ENCODE results near the gene LARP6. TPM values are rescaled to one million over a fixed set of nuclear protein-coding genes. Genes with fewer than 3 reads are reported as not detected.

Gene LARP6
- total RNA-seq, 1 experiment from 2014 or later: 66.3 TPM

GRCh38 chr15:70830615-70831014 lies 23.3 kb downstream of the LARP6 start:
- Histone ChIP-seq H3K27ac (ENCODE audit: low read length) (no peak overlapping the region), H3K4me1 (ENCODE audit: control insufficient read depth, insufficient read depth, low read length) (peaks cover 16% of the 10 kb centered on the region), H3K27me3 (ENCODE audit: control insufficient read depth, insufficient read depth, low read length) (no peaks in the 10 kb centered on the region), H3K36me3 (ENCODE audit: control insufficient read depth, insufficient read depth, low read length) (no peaks in the 10 kb centered on the region; the same call in 1 of the 2 replicates), H3K4me3 (ENCODE audit: low read depth in 2 of 2, low read length in 2 of 2) (no peak overlapping the region), H3K9me3 (ENCODE audit: control insufficient read depth, insufficient read depth, low read depth, low read length) (no peaks in the 10 kb centered on the region)
- no peak for ATAC-seq
- in situ Hi-C loops (cut with HindIII; ENCODE audit: low pct_unique_long_range_greater_than_20kb, low sequenced_read_pairs) (no loop called here), intact Hi-C loops (cut with micrococcal nuclease; ENCODE audit: unreplicated experiment) (no loop called here)
- ChIA-PET CTCF (no interaction called here), POLR2A (interaction anchor here (0.8 kb wide), 1 partner anchor 44 kb away, joined by 3 read pairs; no protein-coding TSS in a partner anchor)
- TF ChIP-seq TCF7L2 (IDR thresholded peaks at IDR 0.05; ENCODE audit: low read depth, low read length) (no peak), CTCF (IDR thresholded peaks at IDR 0.05) (no peak), SIN3A (IDR thresholded peaks at IDR 0.05; ENCODE audit: borderline replicate concordance, insufficient read depth, low read depth, low read length) (no peak), REST (IDR thresholded peaks at IDR 0.05; ENCODE audit: insufficient read depth in 1 of 2, low read depth in 2 of 2, low read length in 1 of 2) (no peak), POLR2AphosphoS5 (IDR thresholded peaks at IDR 0.05; ENCODE audit: low read depth, low read length) (no peak)
- no TSS peak for BruUV-seq (replicated peaks)
- no peak for DNase-seq (ENCODE audit: low read depth, low spot score)

DNA sequence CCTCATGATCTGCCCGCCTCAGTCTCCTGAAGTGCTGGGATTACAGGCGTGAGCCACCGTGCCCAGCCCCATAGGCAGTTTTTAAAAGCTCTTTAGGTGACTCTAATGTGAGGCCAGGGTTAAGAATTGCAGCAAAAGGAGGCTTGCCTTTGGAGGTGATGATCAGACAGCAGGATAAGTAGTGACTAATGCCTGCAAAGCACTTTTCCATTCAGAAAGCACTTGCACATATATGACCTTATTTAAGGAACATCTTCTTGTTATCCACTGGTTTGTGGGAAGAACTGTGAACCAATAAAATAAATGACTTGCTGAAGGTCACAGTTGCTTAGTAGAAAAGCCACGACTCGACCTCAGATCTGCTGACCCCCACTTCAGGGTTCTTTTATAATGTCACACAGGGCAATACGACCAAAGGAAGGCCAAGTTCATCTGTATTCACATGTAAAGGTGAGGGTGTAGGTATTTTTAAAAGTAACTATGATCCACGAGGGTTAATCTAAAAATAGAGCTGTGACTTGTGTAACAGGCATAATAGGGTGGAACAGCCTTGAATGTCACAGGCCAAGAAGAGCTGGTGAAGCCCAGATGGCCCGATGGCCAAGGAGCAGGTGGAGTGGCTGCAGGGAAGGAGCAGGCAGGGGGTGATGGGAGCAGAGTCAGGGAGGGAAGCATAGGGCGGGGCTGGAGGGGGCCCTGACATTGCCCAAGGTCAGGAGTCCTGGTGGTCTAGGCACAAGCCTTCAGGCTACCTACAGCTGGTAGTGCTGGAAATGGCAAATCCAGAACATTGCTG lies 24.4 kb downstream of the LARP6 start:
- ChIA-PET POLR2A (no interaction called here), CTCF (no interaction called here)
- TF ChIP-seq SIN3A (IDR thresholded peaks at IDR 0.05; ENCODE audit: borderline replicate concordance, insufficient read depth, low read depth, low read length) (no peak), REST (IDR thresholded peaks at IDR 0.05; ENCODE audit: insufficient read depth in 1 of 2, low read depth in 2 of 2, low read length in 1 of 2) (no peak), CTCF (IDR thresholded peaks at IDR 0.05) (no peak), TCF7L2 (IDR thresholded peaks at IDR 0.05; ENCODE audit: low read depth, low read length) (no peak), POLR2AphosphoS5 (IDR thresholded peaks at IDR 0.05; ENCODE audit: low read depth, low read length) (no peak)
- ATAC-seq (no peak), DNase-seq (ENCODE audit: low read depth, low spot score) (no peak)
- no TSS peak for BruUV-seq (replicated peaks)
- H3K9me3 ChIP-seq (ENCODE audit: control insufficient read depth, insufficient read depth, low read depth, low read length): no peaks in the 10 kb centered on the region
- H3K36me3 ChIP-seq (ENCODE audit: control insufficient read depth, insufficient read depth, low read length): no peaks in the 10 kb centered on the region; the same call in 1 of the 2 replicates
- peaks cover 23% of the 10 kb centered on the region for H3K4me1 ChIP-seq (ENCODE audit: control insufficient read depth, insufficient read depth, low read length)
- H3K27me3 ChIP-seq (ENCODE audit: control insufficient read depth, insufficient read depth, low read length): no peaks in the 10 kb centered on the region
- no peak overlapping the region for H3K4me3 ChIP-seq (ENCODE audit: low read depth in 2 of 2, low read length in 2 of 2)
- intact Hi-C loops (cut with micrococcal nuclease; ENCODE audit: unreplicated experiment) (no loop called here), in situ Hi-C loops (cut with HindIII; ENCODE audit: low pct_unique_long_range_greater_than_20kb, low sequenced_read_pairs) (no loop called here)
- no peak overlapping the region for H3K27ac ChIP-seq (ENCODE audit: low read length)
